ENCODE measurements around the gene GNG14.
"Not testable (repeated sequence)": the region's sequence is repeated elsewhere in the genome, so short reads cannot be mapped to it uniquely, and the experiment has no call there.

The GNG14 gene

DNA sequence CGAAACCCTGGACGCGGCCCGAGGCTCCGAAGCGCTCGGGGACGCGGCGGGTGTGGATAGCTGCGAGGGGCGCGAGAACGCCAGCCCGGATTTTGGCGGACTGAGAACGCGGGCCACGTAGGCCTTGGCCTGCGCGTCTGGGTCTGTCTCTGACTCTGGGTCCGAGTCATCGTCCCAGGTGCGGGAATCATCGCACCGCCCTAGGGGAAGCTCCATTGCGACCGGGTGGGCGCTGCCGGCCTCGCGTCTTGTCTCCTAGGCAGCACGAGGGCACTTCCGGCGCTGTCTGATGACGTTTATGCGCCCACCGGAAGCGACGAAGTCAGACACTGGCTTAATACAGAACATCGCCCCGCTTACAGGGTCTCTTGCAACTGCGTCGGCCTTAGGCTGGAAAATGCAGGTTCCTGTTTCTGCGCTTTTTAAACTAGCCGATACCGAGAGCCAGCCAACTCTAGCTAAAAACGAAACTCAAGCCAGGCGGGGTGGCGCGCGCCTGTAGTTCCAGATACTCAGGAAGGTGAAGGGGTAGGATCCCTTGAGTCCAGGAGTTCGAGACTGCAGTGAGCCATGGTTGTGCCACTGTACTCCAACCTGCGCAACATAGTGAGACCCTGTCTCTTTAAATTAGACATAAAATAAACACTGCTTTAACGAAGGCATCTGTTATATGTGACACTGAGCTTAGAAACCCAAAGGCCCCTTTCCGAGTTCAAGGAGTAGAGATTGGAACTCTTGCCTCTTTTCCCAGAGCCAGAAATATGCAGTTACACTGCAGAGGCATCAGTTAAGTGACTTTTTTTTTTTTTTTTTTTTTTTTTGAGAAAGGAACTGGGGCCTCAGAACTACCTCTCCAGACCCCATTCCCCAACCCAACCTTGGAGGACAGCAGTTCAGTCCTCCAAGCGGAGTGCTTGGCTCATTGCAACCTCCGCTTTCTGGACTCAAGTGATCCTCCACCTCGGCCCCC is 8.9 kb downstream of the GNG14 start, which contains the start of gene FBXW9:
TSS of gene FBXW9 (minus strand) at position 266 of the 970 bp plus-strand sequence. CDS start at position 216, 50 bp downstream.
- DNase-seq (ENCODE audit: low read depth) = peak; percentile 94

DNA sequence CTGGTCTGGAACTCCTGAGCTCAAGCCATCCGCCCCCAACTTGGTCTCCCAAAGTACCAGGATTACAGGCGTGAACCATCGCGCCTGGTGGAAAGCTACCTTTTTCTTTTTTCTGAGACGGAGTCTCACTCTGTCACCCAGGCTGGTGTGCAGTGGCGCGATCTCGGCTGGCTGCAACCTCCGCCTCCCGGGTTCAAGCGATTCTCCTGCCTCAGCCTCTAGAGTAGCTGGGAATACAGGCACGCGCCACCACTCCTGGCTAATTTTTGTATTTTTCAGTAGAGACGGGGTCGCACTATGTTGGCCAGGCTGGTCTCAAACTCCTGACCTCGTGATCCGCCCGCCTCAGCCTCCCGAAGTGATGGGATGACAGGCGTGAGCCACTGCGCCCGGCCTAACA is 9.6 kb downstream of the GNG14 start:
- not testable (repeated sequence) for DNase-seq (ENCODE audit: low read depth)

- DNase-seq (ENCODE audit: low read depth) = no peak
Measured at GRCh38 chr19:12698138-12698537, 10.3 kb downstream of the GNG14 start.

DNA sequence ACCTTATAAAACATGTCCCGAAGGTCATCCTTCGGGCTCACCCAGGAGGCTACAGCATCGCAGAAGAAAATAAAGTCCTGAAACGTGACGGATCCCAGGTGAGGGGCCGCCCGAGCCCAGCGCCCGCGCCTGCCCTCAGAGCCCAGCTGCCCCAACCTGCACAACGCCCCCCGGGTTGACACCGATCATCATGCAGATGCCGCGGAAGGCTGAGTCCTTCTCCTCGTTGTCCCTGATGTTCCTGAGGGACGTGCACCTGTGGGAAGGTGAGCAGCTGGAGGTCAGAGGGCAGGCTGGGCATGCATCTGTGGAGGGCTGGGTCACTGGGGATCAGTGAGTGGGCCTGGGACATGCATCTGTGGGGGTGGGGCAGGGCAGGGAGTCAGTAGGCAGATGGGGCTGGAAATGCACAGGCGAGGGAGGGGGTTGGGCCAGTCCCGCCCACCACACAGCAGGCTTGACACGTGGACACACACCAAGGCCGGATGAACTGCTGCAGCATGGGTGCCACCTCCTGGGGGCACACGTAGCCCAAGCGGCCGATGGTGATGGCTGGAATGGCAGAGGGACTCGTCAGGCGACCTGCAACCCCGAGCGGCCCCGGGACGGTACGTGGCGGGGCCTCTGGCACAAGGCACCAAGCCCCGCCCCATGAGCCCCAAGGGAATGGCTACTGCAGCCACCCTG is 13.9 kb downstream of the GNG14 start:
- no peak for DNase-seq (ENCODE audit: low read depth)

DNA sequence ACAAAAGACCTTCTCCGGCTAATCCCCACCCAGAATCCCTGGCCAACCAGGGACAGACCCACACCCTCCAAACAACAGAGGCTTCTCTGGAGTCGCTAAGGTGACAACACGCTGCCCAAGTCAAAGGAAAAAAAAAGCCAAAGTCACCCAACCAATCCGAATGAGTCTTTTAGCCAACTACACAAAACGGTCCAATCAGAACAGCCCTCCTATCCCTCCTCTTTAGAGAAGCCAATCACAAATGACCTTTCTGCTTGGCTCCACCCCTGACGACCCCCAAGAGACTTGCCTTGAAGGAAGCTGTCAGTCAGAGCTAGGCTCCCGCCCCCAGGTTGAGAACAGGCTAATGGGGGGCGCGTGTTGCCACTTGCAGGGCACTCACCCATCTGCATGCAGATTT is 15.2 kb downstream of the GNG14 start:
- DNase-seq (ENCODE audit: low read depth) = peak; percentile 53

DNA sequence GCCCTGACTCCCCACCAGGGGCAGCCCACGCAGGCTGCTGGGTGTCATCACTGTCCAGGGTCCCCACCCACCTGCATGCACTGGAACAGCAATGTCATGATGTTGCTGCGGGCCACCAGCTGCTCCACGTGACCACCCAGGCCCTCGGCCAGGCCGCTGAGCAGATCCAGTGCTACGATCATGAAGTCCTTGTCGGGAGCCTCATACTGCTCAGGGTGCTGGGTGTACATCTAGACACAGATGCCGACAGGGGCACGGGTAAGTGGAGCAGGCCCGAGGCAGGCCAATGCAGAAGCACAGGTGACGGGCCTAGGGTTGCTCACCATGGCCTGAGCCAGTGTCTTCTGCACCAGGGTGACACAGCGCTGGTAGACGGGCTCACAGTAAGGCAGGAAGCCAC is 17.4 kb downstream of the GNG14 start:
- no peak for DNase-seq (ENCODE audit: low read depth)

DNA sequence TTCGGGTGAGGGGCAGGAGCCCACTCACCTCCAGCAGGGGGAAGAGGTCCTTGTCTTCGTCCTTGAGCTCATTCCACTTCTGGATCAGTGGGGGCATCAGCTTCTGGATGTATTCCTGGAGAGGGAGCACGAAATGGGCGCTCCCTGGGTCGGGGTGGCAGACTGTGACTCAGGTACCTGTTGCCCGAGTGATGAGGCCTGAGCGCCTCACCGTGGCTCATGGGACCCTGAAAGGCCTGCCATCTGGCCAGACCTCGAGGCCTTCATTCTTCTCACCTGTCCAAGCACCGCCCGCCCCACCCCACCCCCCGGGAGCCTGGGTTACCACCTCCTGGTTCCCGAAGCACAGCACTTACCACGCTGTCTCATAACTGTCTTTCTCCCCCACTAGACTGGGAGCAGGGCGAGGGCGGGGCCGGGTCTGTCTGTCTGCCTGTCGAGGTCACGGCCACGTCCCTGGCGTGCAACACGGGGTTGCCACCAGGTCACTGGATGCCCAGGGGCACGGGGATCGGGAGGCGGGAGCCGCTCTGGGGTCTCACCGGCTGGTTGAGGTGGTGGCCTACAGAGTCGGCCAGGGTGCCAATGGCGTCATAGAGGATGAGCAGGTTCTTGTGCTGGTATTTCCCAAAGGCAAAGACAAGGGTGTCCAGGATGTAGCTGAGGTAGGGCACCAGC is 18.0 kb downstream of the GNG14 start:
- DNase-seq (ENCODE audit: low read depth) = no peak

DNA sequence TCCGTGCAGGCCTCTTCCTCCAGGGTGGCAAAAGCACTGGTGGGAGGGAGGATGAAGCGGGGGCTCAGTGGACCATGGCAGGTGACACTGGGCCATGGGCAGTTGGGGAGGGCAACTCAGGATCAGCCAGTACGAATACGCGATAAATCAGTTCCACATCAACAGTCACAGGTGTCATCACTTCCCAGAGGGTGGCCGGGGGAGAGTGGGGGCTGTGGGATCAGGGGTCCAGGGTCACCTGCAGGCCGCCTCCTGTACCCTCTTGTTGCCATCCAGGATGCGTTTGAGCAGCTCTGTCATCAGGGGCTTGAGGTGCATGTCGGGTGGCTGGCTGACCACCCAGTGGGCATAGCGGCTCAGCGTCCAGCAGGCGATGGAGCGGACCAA is 18.5 kb downstream of the GNG14 start:
- no peak for DNase-seq (ENCODE audit: low read depth)

- DNase-seq (ENCODE audit: low read depth) = no peak
Measured at GRCh38 chr19:12708641-12709040, 20.8 kb downstream of the GNG14 start.

- no peak for DNase-seq (ENCODE audit: low read depth)
Measured at GRCh38 chr19:12711187-12711586, 23.4 kb downstream of the GNG14 start.

GRCh38 chr19:12712077-12712476 is 24.3 kb downstream of the GNG14 start:
- not testable (repeated sequence) for DNase-seq (ENCODE audit: low read depth)

DNA sequence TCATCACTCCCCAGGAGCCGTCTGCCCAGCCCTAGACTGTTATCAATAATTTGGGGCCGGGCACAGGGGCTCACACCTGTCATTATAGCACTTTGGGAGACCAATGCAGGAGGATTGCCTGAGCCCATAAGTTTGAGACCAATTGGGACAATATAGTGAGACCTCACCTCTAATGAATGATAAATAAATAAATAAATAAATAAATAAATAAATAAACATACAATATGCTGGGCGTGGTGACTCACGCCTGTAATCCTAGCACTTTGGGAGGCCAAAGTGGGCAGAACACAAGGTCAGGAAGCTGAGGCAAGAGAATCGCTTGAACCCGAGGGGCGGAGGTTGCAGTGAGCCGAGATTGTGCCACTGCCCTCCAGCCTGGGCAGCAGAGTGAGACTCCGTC is 25.5 kb downstream of the GNG14 start:
- not testable (repeated sequence) for DNase-seq (ENCODE audit: low read depth)

DNA sequence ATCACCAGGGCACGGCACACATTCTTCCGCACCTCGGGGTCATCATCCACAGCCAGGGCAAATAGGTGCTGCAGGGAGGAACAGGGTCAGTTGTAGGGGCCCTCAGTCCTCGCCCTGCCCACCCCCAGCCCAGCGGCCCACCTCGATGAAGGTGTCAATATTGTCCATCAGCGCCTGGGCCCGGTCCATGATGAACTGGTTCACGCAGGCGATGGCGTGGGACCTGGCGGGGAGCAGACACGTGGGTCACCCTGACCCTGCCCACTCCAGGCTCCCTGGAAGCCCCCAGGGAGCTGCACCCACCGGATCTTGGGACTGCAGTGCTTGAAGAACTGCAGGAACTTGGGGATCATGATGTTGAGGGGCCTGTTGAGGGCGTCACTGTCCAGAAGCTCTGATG is 27.3 kb downstream of the GNG14 start:
- no peak for DNase-seq (ENCODE audit: low read depth)

- no peak for DNase-seq (ENCODE audit: low read depth)
Measured at GRCh38 chr19:12715929-12716328, 28.1 kb downstream of the GNG14 start.

DNA sequence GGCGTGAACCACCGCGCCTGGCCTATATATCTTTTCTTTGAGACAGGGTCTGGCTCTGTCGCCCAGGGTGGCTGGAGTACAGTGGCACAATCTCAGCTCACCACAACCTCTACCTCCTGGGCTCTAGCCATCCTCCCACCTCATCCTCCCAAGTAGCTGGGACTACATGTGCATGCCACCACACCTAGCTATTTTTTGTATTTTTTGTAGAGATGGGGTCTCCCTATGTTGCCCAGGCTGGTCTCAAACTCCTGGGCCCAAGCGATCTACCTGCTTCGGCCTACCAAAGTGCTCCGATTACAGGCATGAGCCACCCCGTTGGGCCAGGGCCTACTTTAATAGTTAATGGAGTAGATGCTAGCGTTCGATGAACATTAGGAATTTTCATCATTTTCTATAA is 32.5 kb downstream of the GNG14 start:
- no peak for DNase-seq (ENCODE audit: low read depth)

- no peak for DNase-seq (ENCODE audit: low read depth)
Measured at GRCh38 chr19:12720851-12721655, 33.3 kb downstream of the GNG14 start.

- DNase-seq (ENCODE audit: low read depth) = peak; percentile 48
Measured at GRCh38 chr19:12721656-12722565, 34.1 kb downstream of the GNG14 start.

DNA sequence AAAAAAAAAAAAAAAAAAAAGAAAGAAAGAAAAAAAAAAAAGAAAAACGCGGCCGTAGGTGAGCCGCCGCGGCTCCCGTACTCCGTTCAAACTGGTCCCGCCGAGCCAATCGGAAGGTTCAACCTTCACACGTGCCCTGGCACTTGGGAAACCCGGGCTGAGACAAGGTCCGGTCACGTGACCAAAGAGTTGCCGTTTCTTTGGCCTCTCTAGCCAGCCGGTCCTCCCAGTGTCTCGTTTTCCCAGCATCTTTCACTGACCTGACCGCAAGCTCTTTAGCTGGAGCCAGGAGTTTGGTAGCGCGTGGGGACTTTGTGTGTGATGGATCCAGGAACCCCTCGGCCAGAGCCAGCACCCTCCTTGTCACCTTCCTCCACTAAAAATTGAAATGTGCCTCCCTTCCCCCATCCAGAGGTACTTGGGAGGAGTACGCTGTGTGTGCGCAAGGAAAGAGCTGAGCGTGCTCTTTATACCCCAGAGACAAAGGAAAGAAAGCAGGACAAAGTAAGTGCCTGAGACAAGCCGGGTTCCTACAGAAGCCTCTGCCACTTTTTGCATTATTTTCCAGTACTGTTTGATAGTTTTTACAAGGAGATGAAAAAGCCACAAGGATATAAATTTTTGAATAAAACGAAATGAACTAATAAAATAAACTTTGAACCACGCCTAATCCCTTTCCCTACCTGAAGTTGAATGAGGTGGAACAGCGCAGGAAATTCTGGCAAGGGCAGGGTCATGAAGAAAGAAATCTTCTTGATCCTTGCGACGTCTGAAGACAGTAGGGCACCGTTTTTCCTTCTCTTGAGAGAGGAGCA is 35.0 kb downstream of the GNG14 start:
- DNase-seq (ENCODE audit: low read depth) = peak; percentile 98

DNA sequence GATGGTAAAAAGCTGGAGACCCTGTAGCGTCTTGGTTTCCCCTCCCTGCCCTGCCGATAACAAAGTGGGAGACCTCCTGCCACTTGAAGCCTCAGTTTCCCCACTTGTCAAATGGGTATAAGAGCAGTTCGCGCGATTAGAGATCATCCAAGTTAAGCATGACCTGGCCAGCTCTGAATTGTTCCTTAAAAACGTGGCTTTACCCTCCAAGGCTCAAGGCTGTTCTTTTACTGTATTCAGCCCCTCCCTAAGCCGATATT is 35.5 kb downstream of the GNG14 start:
- no peak for DNase-seq (ENCODE audit: low read depth)

Measured in CMK (cell line).